C4-2B (cell line): Measurements from ENCODE around the gene TM9SF4.
"Not testable (repeated sequence)": the region's sequence is repeated elsewhere in the genome, so short reads cannot be mapped to it uniquely, and the experiment has no call there.

Experiments used
- H3K27ac ChIP-seq: fragments of 450-650 bp; 2 replicates; pipeline ENCODE4 v1.5.1; 2017
- CTCF ChIP-seq: fragments of 450-650 bp; conservative IDR thresholded peaks from 2 replicates; pipeline ENCODE4 v1.5.1; 2017; ENCODE audit warnings: mild to moderate bottlenecking
- ZFX ChIP-seq: fragments of 450-650 bp; IDR thresholded peaks from 2 replicates; pipeline ENCODE4 v1.6.1; 2017

The TM9SF4 gene

GRCh38 chr20:32167552-32167951 is 58.0 kb downstream of the TM9SF4 start:
- H3K27ac ChIP-seq: no peak overlapping the region
- TF ChIP-seq ZFX: no peak
- no peak for TF ChIP-seq CTCF

GRCh38 chr20:32168184-32168910 is 58.8 kb downstream of the TM9SF4 start:
- no peak overlapping the region for H3K27ac ChIP-seq
- TF ChIP-seq ZFX (no peak), CTCF (no peak)

- H3K27ac ChIP-seq: not testable (repeated sequence)
These were observed 68.2 kb downstream of the TM9SF4 start for GRCh38 chr20:32177696-32178095.

- no peak for TF ChIP-seq ZFX
- no peak for TF ChIP-seq CTCF
- H3K27ac ChIP-seq: no peak overlapping the region
These were observed 70.0 kb downstream of the TM9SF4 start for GRCh38 chr20:32179515-32179914.

GRCh38 chr20:32179934-32180333 is 70.4 kb downstream of the TM9SF4 start:
- H3K27ac ChIP-seq: no peak overlapping the region

GRCh38 chr20:32181606-32182005 is 72.1 kb downstream of the TM9SF4 start:
- H3K27ac ChIP-seq: no peak overlapping the region
- TF ChIP-seq ZFX: no peak
- TF ChIP-seq CTCF: no peak

More at GRCh38 chr20:32179934-32180333, 70.4 kb downstream of the TM9SF4 start:
- TF ChIP-seq CTCF: no peak

- TF ChIP-seq ZFX (no peak), CTCF (no peak)
- no peak overlapping the region for H3K27ac ChIP-seq
These were observed 74.6 kb downstream of the TM9SF4 start for GRCh38 chr20:32183947-32184635.
